Thoracic aorta (tissue), 2 donors: ENCODE data around the gene GSTA4. TPM values are rescaled to one million over a fixed set of nuclear protein-coding genes. Genes with fewer than 3 reads are reported as not detected.
"Not testable (repeated sequence)": the region's sequence is repeated elsewhere in the genome, so short reads cannot be mapped to it uniquely, and the experiment has no call there.

Experiments
- ATAC-seq: fragments of 150-250 bp; one replicate; pipeline ENCODE4 v1.8.0; 2017; ENCODE audit warnings: low read depth; ENCODE audit not compliant: insufficient number of reproducible peaks, low FRiP score
- DNase-seq: peaks from one replicate; pipeline ENCODE4 v3.0.0-alpha.2; 2020; ENCODE audit warnings: low spot score
- H3K27ac ChIP-seq, 2 donors: fragments of 200-600 bp; sonication (generic); 1 replicate in 1 of 2; 2 replicates in 1 of 2; pipeline ENCODE4 v1.5.1; 2016; ENCODE audit warnings: mild to moderate bottlenecking in 2 of 2, moderate library complexity in 2 of 2
- H3K27me3 ChIP-seq: fragments of 200-600 bp; sonication (generic); replicated peaks from 2 replicates; pipeline ENCODE4 v1.6.0; 2016; ENCODE audit warnings: mild to moderate bottlenecking; ENCODE audit not compliant: insufficient read depth
- H3K36me3 ChIP-seq: fragments of 200-600 bp; sonication (generic); one replicate; pipeline ENCODE4 v1.5.1; 2016
- H3K4me1 ChIP-seq, 2 donors: fragments of 200-600 bp; sonication (generic); 1 replicate in 1 of 2; 2 replicates in 1 of 2; pipeline versions ENCODE4 v1.5.1 to v1.6.0; 2016; ENCODE audit warnings: low read depth in 2 of 2, mild to moderate bottlenecking in 1 of 2; ENCODE audit not compliant: control insufficient read depth in 1 of 2
- H3K4me3 ChIP-seq: fragments of 200-600 bp; sonication (generic); 2 replicates; pipeline ENCODE4 v1.5.1; 2016; ENCODE audit warnings: mild to moderate bottlenecking
- H3K9me3 ChIP-seq: fragments of 200-600 bp; sonication (generic); 2 replicates; pipeline ENCODE4 v1.5.1; 2016
- CTCF ChIP-seq: fragments of 200-600 bp; sonication (generic); IDR thresholded peaks from one replicate; pipeline ENCODE4 v1.5.1; 2019; ENCODE audit warnings: antibody characterized with exemption
- total RNA-seq, 2 donors: library from RNA; depleted of rRNA; stranded (reverse); fragments of >200 nt; gene quantifications; one replicate each; pipeline versions ENCODE4 v1.1.0 to v1.2.3, GENCODE V29; 2016

GSTA4 gene
- total RNA-seq, 2 donors from 2014 or later, result 18.1 to 19.4 TPM

GRCh38 chr6:52946306-52946705 lies 48.8 kb downstream of the GSTA4 start:
- DNase-seq, result no peak
- H3K36me3 ChIP-seq, result no peaks in the 10 kb centered on the region
- no peaks in the 10 kb centered on the region for H3K9me3 ChIP-seq
- no peak overlapping the region for H3K4me3 ChIP-seq
- no peak overlapping the region for H3K27ac ChIP-seq
- no peaks in the 10 kb centered on the region for H3K4me1 ChIP-seq
- no peak for ATAC-seq
- H3K27me3 ChIP-seq, result no peaks in the 10 kb centered on the region
- no peak for TF ChIP-seq CTCF

GRCh38 chr6:52942821-52943220 lies 52.3 kb downstream of the GSTA4 start:
- H3K4me3 ChIP-seq, ATAC-seq, H3K27ac ChIP-seq, H3K27me3 ChIP-seq, H3K4me1 ChIP-seq, H3K36me3 ChIP-seq, H3K9me3 ChIP-seq, DNase-seq: not testable (repeated sequence)

- Histone ChIP-seq H3K4me3 (no peak overlapping the region), H3K36me3 (no peaks in the 10 kb centered on the region), H3K4me1 (no peaks in the 10 kb centered on the region), H3K27me3 (no peaks in the 10 kb centered on the region), H3K27ac (no peak overlapping the region), H3K9me3 (no peaks in the 10 kb centered on the region)
- ATAC-seq (no peak), DNase-seq (no peak)
- TF ChIP-seq CTCF, result no peak
These were observed 52.9 kb downstream of the GSTA4 start for GRCh38 chr6:52942221-52942620.

- H3K9me3 ChIP-seq, result no peaks in the 10 kb centered on the region
- H3K27ac ChIP-seq, result no peak overlapping the region
- no peaks in the 10 kb centered on the region for H3K36me3 ChIP-seq
- TF ChIP-seq CTCF, result no peak
- H3K4me3 ChIP-seq, result no peak overlapping the region
- DNase-seq (no peak), ATAC-seq (no peak)
- no peaks in the 10 kb centered on the region for H3K4me1 ChIP-seq
- no peaks in the 10 kb centered on the region for H3K27me3 ChIP-seq
These were observed 57.2 kb downstream of the GSTA4 start for GRCh38 chr6:52937908-52938307.

GRCh38 chr6:52933778-52934177 lies 61.3 kb downstream of the GSTA4 start:
- Histone ChIP-seq H3K4me1 (no peaks in the 10 kb centered on the region), H3K36me3 (no peaks in the 10 kb centered on the region), H3K27me3 (no peaks in the 10 kb centered on the region), H3K9me3 (no peaks in the 10 kb centered on the region), H3K4me3 (no peak overlapping the region), H3K27ac (no peak overlapping the region)
- TF ChIP-seq CTCF, result no peak
- DNase-seq (no peak), ATAC-seq (no peak)

GRCh38 chr6:52931351-52931750 lies 63.7 kb downstream of the GSTA4 start:
- Histone ChIP-seq H3K9me3 (no peaks in the 10 kb centered on the region), H3K4me3 (no peak overlapping the region), H3K27ac (no peak overlapping the region), H3K27me3 (no peaks in the 10 kb centered on the region), H3K4me1 (no peaks in the 10 kb centered on the region), H3K36me3 (no peaks in the 10 kb centered on the region)
- no peak for TF ChIP-seq CTCF
- no peak for ATAC-seq
- no peak for DNase-seq
